Left ventricle myocardium inferior (tissue), 1 donor: ENCODE measurements around the gene TTLL10. TPM values are rescaled to one million over a fixed set of nuclear protein-coding genes. Genes with fewer than 3 reads are reported as not detected.

Experiments
- DNase-seq: peaks from one replicate; pipeline ENCODE4 v3.0.0-alpha.2; 2020
- H3K27ac ChIP-seq: fragments of 200-600 bp; replicated peaks from 2 replicates; pipeline ENCODE4 v1.8.0; 2021
- H3K27me3 ChIP-seq: fragments of 200-600 bp; 2 replicates; pipeline ENCODE4 v1.8.0; 2021; ENCODE audit warnings: low read depth
- H3K36me3 ChIP-seq: fragments of 200-600 bp; 2 replicates; pipeline ENCODE4 v1.8.0; 2021
- H3K4me1 ChIP-seq: fragments of 200-600 bp; 2 replicates; pipeline ENCODE4 v1.8.0; 2021
- H3K4me3 ChIP-seq: fragments of 200-600 bp; 2 replicates; pipeline ENCODE4 v1.8.0; 2021; ENCODE audit warnings: mild to moderate bottlenecking, moderate library complexity
- H3K9me3 ChIP-seq: fragments of 200-600 bp; replicated peaks from 2 replicates; pipeline ENCODE4 v1.8.0; 2021
- intact Hi-C: fragments of 100-400 bp; cut with micrococcal nuclease; formaldehyde crosslinking; loops from one replicate; pipeline ENCODE4 v1.11.0; 2022
- total RNA-seq: library from RNA; stranded (reverse); fragmentation: NEBNext Ultra II Directional; extraction: Animal tissue kit (Norgen Biotek cat#: 25700); gene quantifications from one replicate; pipeline ENCODE4 v1.2.1, GENCODE V29; 2021
- TF ChIP-seq, protein P1 (sequence below): fragments of 200-600 bp; IDR thresholded peaks from 2 replicates; pipeline ENCODE4 v1.8.0; 2021; ENCODE audit warnings: antibody characterized with exemption, mild to moderate bottlenecking, borderline replicate concordance
- donor health status: DM: no; HTN: yes; CAD: no; lungs with severe emphysema.

Gene TTLL10
- total RNA-seq, 1 donor from 2014 or later = not detected

DNA sequence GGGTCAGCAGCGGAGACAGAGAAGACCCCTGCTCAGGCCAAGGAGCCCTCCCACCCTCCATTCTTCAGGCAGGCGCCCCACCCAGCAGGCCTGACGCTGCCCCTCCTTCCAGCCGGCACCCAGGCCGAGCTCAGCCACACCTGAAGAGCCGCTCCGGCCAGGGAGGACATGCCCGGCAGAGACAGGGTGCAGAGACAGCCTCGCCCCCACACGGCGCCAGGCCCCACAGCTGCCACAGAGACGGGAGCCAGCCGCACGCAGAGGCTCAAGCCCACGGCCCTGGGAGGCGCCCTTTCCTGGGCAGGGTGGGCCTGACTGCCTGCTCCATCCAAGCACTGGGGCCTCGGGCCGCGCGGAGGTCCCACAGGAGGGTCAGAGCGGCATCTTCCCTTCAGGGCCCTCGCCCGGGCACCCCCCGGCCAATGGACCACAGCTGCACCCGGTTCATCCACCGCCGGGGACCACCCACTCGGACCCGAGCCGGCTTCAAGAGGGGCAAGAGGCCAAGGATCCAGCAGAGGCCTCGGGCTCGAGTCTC lies 5.2 kb downstream of the TTLL10 start:
- no peak overlapping the region for H3K27ac ChIP-seq
- TF ChIP-seq, protein P1, sequence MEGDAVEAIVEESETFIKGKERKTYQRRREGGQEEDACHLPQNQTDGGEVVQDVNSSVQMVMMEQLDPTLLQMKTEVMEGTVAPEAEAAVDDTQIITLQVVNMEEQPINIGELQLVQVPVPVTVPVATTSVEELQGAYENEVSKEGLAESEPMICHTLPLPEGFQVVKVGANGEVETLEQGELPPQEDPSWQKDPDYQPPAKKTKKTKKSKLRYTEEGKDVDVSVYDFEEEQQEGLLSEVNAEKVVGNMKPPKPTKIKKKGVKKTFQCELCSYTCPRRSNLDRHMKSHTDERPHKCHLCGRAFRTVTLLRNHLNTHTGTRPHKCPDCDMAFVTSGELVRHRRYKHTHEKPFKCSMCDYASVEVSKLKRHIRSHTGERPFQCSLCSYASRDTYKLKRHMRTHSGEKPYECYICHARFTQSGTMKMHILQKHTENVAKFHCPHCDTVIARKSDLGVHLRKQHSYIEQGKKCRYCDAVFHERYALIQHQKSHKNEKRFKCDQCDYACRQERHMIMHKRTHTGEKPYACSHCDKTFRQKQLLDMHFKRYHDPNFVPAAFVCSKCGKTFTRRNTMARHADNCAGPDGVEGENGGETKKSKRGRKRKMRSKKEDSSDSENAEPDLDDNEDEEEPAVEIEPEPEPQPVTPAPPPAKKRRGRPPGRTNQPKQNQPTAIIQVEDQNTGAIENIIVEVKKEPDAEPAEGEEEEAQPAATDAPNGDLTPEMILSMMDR = no peak
- H3K27me3 ChIP-seq = peaks cover 95% of the 10 kb centered on the region
- H3K4me3 ChIP-seq = no peak overlapping the region
- no peaks in the 10 kb centered on the region for H3K36me3 ChIP-seq
- DNase-seq = peak; percentile 7
- intact Hi-C loops = no loop called here
- peaks cover 14% of the 10 kb centered on the region for H3K4me1 ChIP-seq
- H3K9me3 ChIP-seq = peaks cover 4% of the 10 kb centered on the region

DNA sequence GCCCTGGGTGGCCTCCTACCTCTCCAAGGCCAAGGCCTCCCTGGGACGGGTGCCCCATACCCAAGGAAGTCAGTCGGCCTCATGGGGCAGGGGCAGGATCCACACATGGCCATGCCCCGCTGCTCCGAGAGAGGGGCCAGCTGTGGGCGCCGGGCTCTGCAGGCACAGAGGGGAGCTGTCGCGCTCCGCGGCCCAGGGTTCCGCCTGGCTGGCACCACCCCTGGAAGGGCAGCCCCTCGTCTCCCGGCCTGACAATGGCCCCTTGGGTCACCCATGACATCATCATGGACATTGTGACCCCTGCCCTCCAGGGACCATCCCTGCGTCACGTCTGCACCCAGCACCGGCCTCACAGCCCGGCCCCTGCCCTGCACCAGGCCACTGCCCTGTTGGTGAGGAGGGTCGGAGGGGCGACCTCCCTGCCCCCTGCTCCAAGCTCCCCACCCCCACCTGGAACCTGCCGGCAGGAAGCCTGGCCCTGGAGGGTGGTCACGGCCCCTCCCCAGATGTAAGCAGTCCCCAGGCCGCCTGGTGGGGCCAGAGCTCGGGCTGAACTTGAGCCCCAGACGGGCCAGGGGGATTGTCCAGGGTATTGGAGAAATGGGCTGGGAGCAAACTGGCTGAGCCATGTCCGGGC lies 5.8 kb downstream of the TTLL10 start:
- Histone ChIP-seq H3K4me3 (no peak overlapping the region), H3K27ac (no peak overlapping the region), H3K4me1 (peaks cover 13% of the 10 kb centered on the region), H3K36me3 (no peaks in the 10 kb centered on the region), H3K27me3 (peaks cover 89% of the 10 kb centered on the region), H3K9me3 (peaks cover 4% of the 10 kb centered on the region)
- TF ChIP-seq, protein P1 = no peak
- peak; percentile 9 for DNase-seq
- intact Hi-C loops = no loop called here

DNA sequence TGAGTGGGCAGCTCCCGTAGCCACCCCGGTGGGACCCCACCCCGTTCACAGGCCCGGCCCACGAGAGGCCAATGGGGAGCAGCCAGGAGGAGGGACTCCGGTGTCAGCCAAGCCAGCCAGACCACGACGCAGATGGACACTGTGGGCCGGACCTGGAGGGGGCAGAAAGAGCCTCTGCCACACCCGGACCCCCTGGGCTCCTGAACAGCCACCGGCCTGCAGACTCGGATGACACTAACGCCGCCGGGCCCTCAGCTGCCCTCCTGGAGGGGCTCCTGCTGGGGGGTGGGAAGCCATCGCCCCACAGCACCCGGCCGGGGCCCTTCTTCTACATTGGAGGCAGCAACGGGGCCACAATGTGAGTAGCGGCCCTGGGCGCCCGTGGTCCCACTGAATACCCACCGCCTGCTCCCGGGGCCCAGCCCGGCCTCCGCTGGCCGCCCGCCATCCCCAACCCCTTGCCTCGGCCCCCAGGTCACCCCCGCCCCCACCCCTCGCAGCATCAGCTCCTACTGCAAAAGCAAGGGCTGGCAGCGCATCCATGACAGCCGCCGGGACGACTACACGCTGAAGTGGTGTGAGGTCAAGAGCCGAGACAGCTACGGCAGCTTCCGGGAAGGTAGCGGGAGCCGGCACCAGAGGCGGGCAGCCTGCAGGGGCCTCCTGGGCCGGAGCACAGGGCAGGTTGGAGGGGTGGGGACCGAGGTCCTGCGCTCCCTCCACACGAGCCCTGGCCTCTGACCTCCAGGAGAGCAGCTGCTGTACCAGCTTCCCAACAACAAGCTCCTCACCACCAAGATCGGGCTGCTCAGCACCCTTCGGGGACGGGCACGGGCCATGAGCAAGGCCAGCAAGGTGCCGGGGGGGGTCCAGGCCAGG lies 6.5 kb downstream of the TTLL10 start:
- Histone ChIP-seq H3K27me3 (peaks cover 82% of the 10 kb centered on the region), H3K36me3 (no peaks in the 10 kb centered on the region), H3K27ac (no peak overlapping the region), H3K9me3 (peaks cover 3% of the 10 kb centered on the region), H3K4me1 (peaks cover 13% of the 10 kb centered on the region), H3K4me3 (no peak overlapping the region)
- peak; percentile 12 for DNase-seq
- intact Hi-C loops = no loop called here
- TF ChIP-seq, protein P1 = no peak

DNA sequence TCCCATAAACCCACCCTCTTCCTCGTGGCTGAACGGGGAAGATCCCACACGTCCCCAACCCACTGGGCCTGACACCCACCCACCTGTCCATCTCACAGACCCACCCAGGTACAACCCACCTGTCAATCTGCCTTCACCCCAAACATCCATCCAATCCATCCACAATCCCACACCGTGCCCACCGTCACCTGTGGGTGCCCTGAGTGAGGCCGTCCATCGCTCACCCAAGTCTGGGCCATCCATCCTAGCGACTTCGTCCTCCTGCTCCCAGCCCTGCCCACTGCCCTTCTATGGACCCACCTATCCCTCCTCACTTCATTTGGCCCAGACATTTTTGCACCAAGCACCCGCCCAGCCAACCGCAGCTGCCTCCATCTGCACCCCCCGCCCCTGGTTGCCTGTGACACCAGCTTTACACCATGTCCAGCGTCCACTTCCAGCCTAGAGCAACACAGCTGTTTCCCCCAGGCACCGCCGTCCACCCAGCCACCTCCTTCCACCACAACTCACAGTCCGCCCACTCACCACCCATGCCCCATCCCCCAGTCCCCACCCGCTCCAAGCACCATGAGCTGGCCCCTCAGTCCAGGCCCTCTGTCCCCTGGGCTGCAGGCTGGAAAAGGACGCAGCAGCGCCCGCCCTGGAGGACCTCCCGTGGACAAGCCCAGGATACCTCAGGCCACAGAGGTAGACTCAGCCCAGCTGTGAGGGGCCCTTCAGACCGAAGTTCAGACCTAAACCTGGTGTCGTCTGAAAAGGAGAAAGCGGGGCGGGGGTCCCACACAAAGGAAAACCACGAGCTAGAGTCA lies 7.7 kb downstream of the TTLL10 start:
- H3K4me1 ChIP-seq = peaks cover 13% of the 10 kb centered on the region
- H3K36me3 ChIP-seq = no peaks in the 10 kb centered on the region
- no peaks in the 10 kb centered on the region for H3K9me3 ChIP-seq
- TF ChIP-seq, protein P1 = no peak
- no peak overlapping the region for H3K27ac ChIP-seq
- peaks cover 71% of the 10 kb centered on the region for H3K27me3 ChIP-seq
- DNase-seq = peak; percentile 5
- no peak overlapping the region for H3K4me3 ChIP-seq
- intact Hi-C loops = no loop called here

DNA sequence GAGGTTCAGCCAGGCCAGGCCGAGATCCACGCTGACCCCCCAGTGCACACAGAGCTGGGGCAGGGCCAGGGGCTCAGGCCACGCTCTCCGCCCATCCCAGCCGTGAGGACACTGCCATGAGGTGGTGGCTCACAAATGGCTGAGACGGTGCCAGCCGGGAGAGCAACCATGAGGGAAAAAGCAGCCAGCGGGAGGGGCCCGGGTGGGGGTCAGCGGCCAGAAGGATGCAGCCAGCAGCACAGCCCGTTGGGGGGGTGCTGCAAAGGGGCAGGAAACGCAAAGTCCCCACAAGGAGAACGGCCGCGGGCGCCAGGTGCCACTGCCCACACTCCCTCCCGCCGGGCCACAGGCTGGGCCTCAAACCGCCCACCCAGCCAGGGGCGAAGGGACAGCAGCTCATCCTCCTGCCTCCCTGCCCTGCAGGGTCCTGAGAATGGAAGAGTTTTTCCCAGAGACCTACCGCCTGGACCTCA lies 8.3 kb downstream of the TTLL10 start:
- DNase-seq = peak; percentile 6
- intact Hi-C loops = no loop called here
- TF ChIP-seq, protein P1 = no peak
- Histone ChIP-seq H3K27ac (no peak overlapping the region), H3K9me3 (no peaks in the 10 kb centered on the region), H3K36me3 (no peaks in the 10 kb centered on the region), H3K4me1 (peaks cover 13% of the 10 kb centered on the region), H3K27me3 (peaks cover 64% of the 10 kb centered on the region), H3K4me3 (no peak overlapping the region)
